Measurements from ENCODE around the gene TRERF1. TPM values are rescaled to one million over a fixed set of nuclear protein-coding genes. Genes with fewer than 3 reads are reported as not detected.

TRERF1 gene
- total RNA-seq, 1 donor from 2014 or later = 24.7 TPM

- DNase-seq (ENCODE audit: low spot score) = no peak
These were observed 58.4 kb downstream of the TRERF1 start for GRCh38 chr6:42393339-42393738.

- no peak for DNase-seq (ENCODE audit: low spot score)
These were observed 58.9 kb downstream of the TRERF1 start for GRCh38 chr6:42392833-42393232.

DNA sequence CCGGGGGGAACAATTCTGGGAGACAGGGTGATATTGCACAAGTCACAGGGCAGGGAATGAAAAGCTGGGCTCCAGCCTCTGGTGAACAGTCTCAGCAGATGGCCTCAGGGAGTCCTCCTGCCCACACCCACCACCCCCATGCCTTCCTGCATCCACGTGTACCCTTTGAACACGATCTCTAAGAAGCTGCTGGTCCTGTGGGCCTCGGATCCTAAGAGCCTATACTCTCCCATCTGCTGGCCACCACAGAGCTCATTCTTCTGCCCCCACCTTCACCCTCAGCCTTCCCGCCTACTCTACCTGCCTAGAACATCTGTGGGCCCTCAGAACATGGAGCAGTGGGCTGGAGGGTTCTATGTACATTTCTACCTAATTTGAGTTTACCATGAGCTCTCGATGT is 60.3 kb downstream of the TRERF1 start:
- no peak for DNase-seq (ENCODE audit: low spot score)

GRCh38 chr6:42390228-42390934 is 61.3 kb downstream of the TRERF1 start:
- DNase-seq (ENCODE audit: low spot score) = no peak

DNA sequence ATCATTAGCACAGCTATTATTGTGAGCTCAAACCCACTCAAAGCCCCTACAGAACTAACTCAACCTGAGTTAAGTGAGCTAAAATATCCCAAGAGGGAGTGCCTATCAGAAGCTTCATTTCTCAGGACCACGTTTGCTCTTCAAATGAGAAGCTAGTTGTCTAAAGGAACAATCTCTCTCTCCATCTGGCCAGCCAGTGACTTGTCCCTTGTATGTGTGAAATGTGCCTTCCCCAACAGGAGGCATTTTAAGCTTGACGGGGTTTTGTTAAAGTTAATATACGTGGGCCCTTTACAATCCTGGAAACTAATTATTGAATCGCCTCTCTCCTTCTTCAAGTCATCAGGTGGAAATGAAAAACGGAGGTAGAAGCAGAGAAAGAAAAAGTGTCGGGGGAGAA is 62.0 kb downstream of the TRERF1 start:
- DNase-seq (ENCODE audit: low spot score) = no peak

DNA sequence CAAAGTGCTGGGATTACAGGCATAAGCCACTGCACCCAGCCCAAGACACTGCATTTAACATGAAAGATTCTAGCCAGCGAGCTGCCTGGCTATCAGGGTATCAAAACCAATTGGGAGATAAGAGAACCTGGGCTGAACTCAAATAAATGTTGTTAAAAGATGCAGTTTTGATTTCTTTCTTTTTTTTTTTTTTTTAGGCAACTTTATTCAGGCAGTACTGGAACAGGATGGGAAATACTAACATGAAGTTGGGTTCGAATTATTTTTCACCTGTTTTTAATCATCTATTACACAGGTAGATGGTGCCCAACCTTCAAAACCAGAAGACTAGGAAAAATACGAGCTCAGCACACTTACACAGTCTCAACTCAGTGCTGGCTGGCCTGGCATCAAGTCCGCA is 63.7 kb downstream of the TRERF1 start:
- no peak for DNase-seq (ENCODE audit: low spot score)

GRCh38 chr6:42387336-42387735 is 64.4 kb downstream of the TRERF1 start:
- DNase-seq (ENCODE audit: low spot score) = no peak

DNA sequence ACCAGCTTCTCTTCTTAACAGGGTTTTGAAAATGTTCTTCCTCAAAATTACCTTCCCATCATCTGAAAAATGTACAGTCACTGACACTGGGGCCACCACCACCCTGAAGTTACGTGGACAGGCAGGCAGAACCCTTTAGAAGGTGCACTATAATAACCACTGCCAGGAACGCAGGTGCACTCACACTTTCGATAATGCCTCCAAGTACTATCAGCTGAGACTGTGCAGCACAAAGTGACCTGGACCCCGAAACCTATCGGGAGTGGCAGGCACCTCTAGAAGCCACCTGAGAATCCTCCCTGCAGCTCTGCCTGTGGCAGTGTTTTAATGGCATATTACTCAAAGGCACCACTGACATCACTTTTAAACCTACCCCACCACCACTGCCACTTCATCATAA is 66.4 kb downstream of the TRERF1 start:
- no peak for DNase-seq (ENCODE audit: low spot score)

GRCh38 chr6:42383421-42384205 is 68.1 kb downstream of the TRERF1 start:
- no peak for DNase-seq (ENCODE audit: low spot score)

DNA sequence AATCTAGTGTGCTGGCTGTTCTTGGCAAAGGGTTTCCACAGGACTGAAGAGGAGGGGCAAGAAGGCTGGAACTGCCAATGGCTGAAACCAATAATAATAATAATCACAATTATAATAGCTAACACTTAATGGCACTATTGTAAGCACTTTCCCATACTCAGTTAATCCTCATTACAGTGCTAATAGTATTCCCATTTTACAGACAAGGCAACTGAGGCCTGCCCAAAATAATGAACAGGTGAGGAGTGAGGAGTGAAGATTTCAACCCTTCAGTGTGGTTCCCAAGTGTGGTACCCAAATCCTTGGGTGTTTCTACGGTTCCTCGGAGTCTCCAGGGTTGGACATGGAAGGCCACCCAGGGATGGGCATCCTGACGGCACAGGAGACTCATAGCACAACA is 69.9 kb downstream of the TRERF1 start:
- DNase-seq (ENCODE audit: low spot score) = no peak

- no peak for DNase-seq (ENCODE audit: low spot score)
These were observed 71.3 kb downstream of the TRERF1 start for GRCh38 chr6:42380228-42380979.

DNA sequence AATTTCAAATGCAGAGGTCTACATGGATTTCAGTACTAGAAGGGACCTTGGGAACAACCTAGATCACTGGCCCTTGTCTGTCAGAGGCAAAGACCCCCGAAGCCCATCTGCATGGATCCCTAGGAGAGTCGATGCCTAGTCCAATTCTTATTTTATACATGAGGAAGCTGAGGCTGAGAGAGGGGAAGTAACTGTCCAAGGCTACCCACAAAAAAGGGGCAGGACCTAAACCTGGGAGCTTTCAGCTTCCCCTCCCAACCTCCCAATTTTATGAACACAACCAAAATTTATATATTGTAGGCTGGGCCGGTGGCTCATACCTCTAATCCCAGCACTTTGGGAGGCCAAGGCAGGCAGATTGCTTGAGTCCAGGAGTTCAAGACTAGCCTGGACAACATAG is 73.2 kb downstream of the TRERF1 start:
- DNase-seq (ENCODE audit: low spot score) = no peak

GRCh38 chr6:42378125-42378524 is 73.6 kb downstream of the TRERF1 start:
- DNase-seq (ENCODE audit: low spot score) = no peak

- DNase-seq (ENCODE audit: low spot score) = no peak
These were observed 76.6 kb downstream of the TRERF1 start for GRCh38 chr6:42375007-42375635.

DNA sequence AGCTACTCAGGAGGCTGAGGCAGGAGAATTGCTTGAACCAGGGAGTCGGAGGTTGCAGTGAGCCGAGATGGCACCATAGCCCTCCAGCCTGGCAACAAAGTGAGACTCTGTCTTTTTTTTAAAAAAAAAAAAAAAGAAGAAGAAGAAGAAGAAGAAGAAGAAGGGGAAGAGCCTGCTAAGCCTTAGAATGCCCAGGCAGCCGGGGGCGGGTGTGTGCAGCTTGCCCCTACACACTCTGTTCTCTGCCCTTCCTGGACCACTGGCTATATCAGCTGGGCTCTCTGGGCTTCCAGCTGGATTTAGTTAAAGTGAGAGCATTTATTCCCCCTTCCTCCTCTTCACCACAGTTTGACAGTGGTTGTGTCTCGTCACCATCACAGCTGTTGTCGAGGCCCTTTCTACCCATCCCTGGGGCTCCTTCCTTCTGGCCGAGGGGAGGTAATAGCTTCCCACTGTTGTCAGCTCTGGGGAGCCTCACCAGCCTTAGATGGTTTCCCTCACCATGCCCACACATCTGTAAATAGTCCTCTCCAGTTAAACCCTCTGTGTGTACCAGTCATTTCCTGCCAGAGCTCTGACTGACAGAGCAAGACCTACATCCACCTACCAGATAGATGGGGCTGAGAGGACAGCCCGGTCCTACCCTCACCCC is 77.6 kb downstream of the TRERF1 start:
- DNase-seq (ENCODE audit: low spot score) = no peak

- no peak for DNase-seq (ENCODE audit: low spot score)
These were observed 79.0 kb downstream of the TRERF1 start for GRCh38 chr6:42372699-42373098.

GRCh38 chr6:42370323-42370985 is 81.3 kb downstream of the TRERF1 start:
- DNase-seq (ENCODE audit: low spot score) = no peak

DNA sequence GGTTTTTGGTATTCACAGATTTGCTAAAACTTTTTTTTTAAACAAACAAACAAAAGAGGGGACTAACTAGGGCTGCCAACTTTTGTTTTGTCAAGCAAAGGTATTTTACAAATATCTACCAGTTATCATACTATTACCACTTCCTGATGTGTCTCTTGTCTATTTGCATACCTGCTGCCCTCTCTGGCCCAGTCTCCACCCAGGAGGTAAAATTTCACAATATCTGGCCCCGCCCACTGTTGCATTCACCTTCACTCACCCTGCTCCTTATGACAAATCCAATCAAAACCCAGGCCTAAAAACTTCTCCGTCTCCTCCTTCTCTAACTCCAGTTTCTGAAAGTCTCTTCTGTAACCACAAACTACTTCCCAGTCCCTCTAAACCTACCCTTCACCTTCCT is 82.2 kb downstream of the TRERF1 start:
- no peak for DNase-seq (ENCODE audit: low spot score)

GRCh38 chr6:42368181-42368580 is 83.5 kb downstream of the TRERF1 start:
- no peak for DNase-seq (ENCODE audit: low spot score)

GRCh38 chr6:42367353-42368011 is 84.2 kb downstream of the TRERF1 start:
- DNase-seq (ENCODE audit: low spot score) = no peak

GRCh38 chr6:42366999-42367352 is 84.8 kb downstream of the TRERF1 start:
- DNase-seq (ENCODE audit: low spot score) = no peak

Data from ureter (tissue), 1 donor.